A549 (cell line): ENCODE measurements around the gene CDHR2. TPM values are rescaled to one million over a fixed set of nuclear protein-coding genes. Genes with fewer than 3 reads are reported as not detected.

Experiments used
- ATAC-seq, 2 experiments: fragments of 200-7000 bp in 1 of 2; fragments of >200 bp in 1 of 2; cut with Nextera tagmentation in 1 of 2; cut with Tn5 transposase in 1 of 2; 3 replicates each; pipeline versions ENCODE4 v1.8.0 to v1.9.1; 2018 to 2020; ENCODE audit warnings: mild to moderate bottlenecking in 1 of 2, moderate library complexity in 1 of 2
- CTCF ChIA-PET: fragments of 300-600 bp; sonication (Branson Sonifier 250); formaldehyde crosslinking; extraction: SDS; loops from one replicate; lab custom pipeline; 2021; ENCODE audit warnings: antibody characterized with exemption, inconsistent platforms; lab: Yijun Ruan, JAX
- POLR2A ChIA-PET: fragments of 350-600 bp; formaldehyde crosslinking; extraction: SDS; loops from one replicate; lab custom pipeline; 2021; ENCODE audit warnings: antibody characterized with exemption, inconsistent platforms; lab: Yijun Ruan, JAX
- DNase-seq, 2 experiments: peaks; one replicate each; pipeline versions ENCODE4 v3.0.0 to v3.0.0-alpha.2; 2011 to 2016; ENCODE audit warnings: low read depth in 1 of 2, low spot score in 1 of 2
- FAIRE-seq: peaks from 2 replicates; lab custom pipeline; 2011; peaks lifted over from hg19 to GRCh38; lab: Jason Lieb, UNC
- H3K27ac ChIP-seq, 2 experiments: fragments of >200 bp; sonication (Bioruptor Twin); formaldehyde crosslinking; 3 replicates each; pipeline ENCODE4 v1.5.1; 2016 to 2017
- H3K4me1 ChIP-seq: fragments of >200 bp; sonication (Bioruptor Twin); formaldehyde crosslinking; 3 replicates; pipeline ENCODE4 v1.6.1; 2016
- H3K4me2 ChIP-seq: fragments of >200 bp; sonication (Bioruptor Twin); formaldehyde crosslinking; 3 replicates; pipeline ENCODE4 v1.6.1; 2016
- H3K4me3 ChIP-seq: fragments of >200 bp; sonication (Bioruptor Twin); formaldehyde crosslinking; 3 replicates; pipeline ENCODE4 v1.5.1; 2016
- H3K9me3 ChIP-seq: fragments of >200 bp; sonication (Bioruptor Twin); formaldehyde crosslinking; 3 replicates; pipeline ENCODE4 v1.6.1; 2016
- ATOH8 ChIP-seq: fragments of 250-450 bp; sonication (Bioruptor Pico); IDR thresholded peaks from 2 replicates; pipeline ENCODE4 v1.5.0; 2020; ENCODE audit warnings: low read depth, mild to moderate bottlenecking, moderate library complexity
- BCL3 ChIP-seq: fragments of >200 bp; sonication (Bioruptor Twin); formaldehyde crosslinking; IDR thresholded peaks from 3 replicates; pipeline ENCODE4 v1.6.1; 2016
- BHLHE40 ChIP-seq: IDR thresholded peaks from 2 replicates; pipeline ENCODE4 v1.6.1; 2012; ENCODE audit warnings: low read depth, low read length, inconsistent platforms
- CEBPB ChIP-seq, 2 experiments: fragments of >200 bp in 1 of 2; sonication (Bioruptor Twin) in 1 of 2; formaldehyde crosslinking in 1 of 2; IDR thresholded peaks; 2 replicates each; pipeline ENCODE4 v1.6.1; 2012 to 2016
- CHD4 ChIP-seq: fragments of 200-600 bp; sonication (generic); IDR thresholded peaks from 2 replicates; pipeline ENCODE4 v1.6.1; 2016; ENCODE audit warnings: antibody characterized with exemption, mild to moderate bottlenecking, borderline replicate concordance
- CTCF ChIP-seq: fragments of >200 bp; sonication (Bioruptor Twin); formaldehyde crosslinking; IDR thresholded peaks from 3 replicates; pipeline ENCODE4 v1.5.1; 2016
- E2F6 ChIP-seq: IDR thresholded peaks from 2 replicates; pipeline ENCODE4 v1.6.1; 2012; ENCODE audit warnings: low read depth, borderline replicate concordance
- EHF ChIP-seq: fragments of 250-450 bp; sonication (Bioruptor Pico); IDR thresholded peaks from 2 replicates; pipeline ENCODE4 v1.5.0; 2020; ENCODE audit warnings: mild to moderate bottlenecking
- EP300 ChIP-seq, 2 experiments: fragments of >200 bp; sonication (Bioruptor Twin); formaldehyde crosslinking; IDR thresholded peaks; 2 replicates in 1 of 2; 3 replicates in 1 of 2; pipeline ENCODE4 v1.6.1; 2016 to 2017
- HDAC2 ChIP-seq: fragments of 200-600 bp; sonication (generic); IDR thresholded peaks from 2 replicates; pipeline ENCODE4 v1.6.1; 2016
- HMGXB4 ChIP-seq: fragments of 250-450 bp; sonication (Bioruptor Pico); IDR thresholded peaks from 2 replicates; pipeline ENCODE4 v1.5.0; 2021; ENCODE audit warnings: mild to moderate bottlenecking, moderate library complexity, borderline replicate concordance
- HOXB13 ChIP-seq: fragments of 250-450 bp; sonication (Bioruptor Pico); IDR thresholded peaks from 2 replicates; pipeline ENCODE4 v1.5.0; 2020; ENCODE audit warnings: low read depth, mild to moderate bottlenecking, moderate library complexity
- NPAS2 ChIP-seq: fragments of 250-450 bp; sonication (Bioruptor Pico); IDR thresholded peaks from 2 replicates; pipeline ENCODE4 v1.8.0; 2022; ENCODE audit warnings: mild to moderate bottlenecking, moderate library complexity, borderline replicate concordance
- NR3C1 ChIP-seq: fragments of >200 bp; sonication (Bioruptor Twin); formaldehyde crosslinking; IDR thresholded peaks from 3 replicates; pipeline ENCODE4 v1.6.1; 2017
- PHF8 ChIP-seq: fragments of 200-600 bp; sonication (generic); IDR thresholded peaks from 2 replicates; pipeline ENCODE4 v1.6.1; 2016; ENCODE audit warnings: low read depth, mild to moderate bottlenecking, antibody characterized with exemption, moderate library complexity, borderline replicate concordance
- RFX5 ChIP-seq: fragments of 450-650 bp; IDR thresholded peaks from 2 replicates; pipeline ENCODE4 v1.7.1; 2014; ENCODE audit warnings: antibody characterized with exemption, mild to moderate bottlenecking, moderate library complexity
- SMC3 ChIP-seq: fragments of >200 bp; sonication (Bioruptor Twin); formaldehyde crosslinking; IDR thresholded peaks from 3 replicates; pipeline ENCODE4 v1.6.1; 2018; ENCODE audit warnings: inconsistent platforms
- ZSCAN20 ChIP-seq: fragments of 250-450 bp; sonication (Bioruptor Pico); IDR thresholded peaks from 2 replicates; pipeline ENCODE4 v1.8.0; 2022; ENCODE audit warnings: mild to moderate bottlenecking, moderate library complexity
- WGBS: methylation state at CpG from one replicate; pipeline ENCODE4 v1.1.6; 2017; ENCODE audit errors: missing lambda C conversion rate; 5-methylcytosine and 5-hydroxymethylcytosine counted together
- polyA plus RNA-seq, 4 experiments: library from polyadenylated mRNA; depleted of rRNA in 3 of 4; stranded (reverse); fragments of >200 nt; fragmentation: RNase III in 1 of 4; extraction: RNeasy Plus Mini Kit Qiagen cat#74134 plus additional on column Dnase treatment in 1 of 4; gene quantifications; 2 replicates in 3 of 4; 3 replicates in 1 of 4; pipeline ENCODE4 v1.2.3, GENCODE V29; 2011 to 2017

CDHR2 gene
- polyA plus RNA-seq, 2 of the 4 experiments (the other 2 are of a cell fraction) = 0.09 TPM; not detected in 1

- DNase-seq (no peak), ATAC-seq (no peak), FAIRE-seq (no peak)
- POLR2A ChIA-PET = no interaction called here
- Histone ChIP-seq H3K4me2 (no peak overlapping the region), H3K27ac (no peak overlapping the region), H3K9me3 (peaks cover under 1% of the 10 kb centered on the region; the same call in 1 of the 3 replicates), H3K4me1 (no peaks in the 10 kb centered on the region), H3K4me3 (no peak overlapping the region)
- 78% methylated on average over 10 of the region's 10 CpGs for WGBS
- CTCF ChIA-PET = interaction anchor here (0.8 to 1.9 kb wide), 3 partner anchors 9 to 56 kb away, joined by 3 to 19 read pairs (median 5); no protein-coding TSS in a partner anchor
- no peak for TF ChIP-seq PHF8
- no peak for TF ChIP-seq ZSCAN20
- TF ChIP-seq ATOH8 (CRISPR knock-in tag) = no peak
These were observed 14.9 kb downstream of the CDHR2 start for GRCh38 chr5:176564002-176564401.

- ChIA-PET POLR2A (interaction anchor here (1.4 kb wide), 1 partner anchor 81 kb away, joined by 3 read pairs; the partner anchor contains the start of gene TSPAN17), CTCF (interaction anchor here (0.7 to 1.4 kb wide), 6 partner anchors 8 to 149 kb away, joined by 3 to 5 read pairs (median 3); partner anchors contain the start of genes CLTB and FAF2)
- no peaks in the 10 kb centered on the region for H3K4me1 ChIP-seq
- WGBS = 61% methylated on average over 6 of the region's 6 CpGs
- no peak overlapping the region for H3K4me3 ChIP-seq
- no peak for ATAC-seq
- no peak overlapping the region for H3K4me2 ChIP-seq
- no peak for DNase-seq
- TF ChIP-seq EP300 (IDR thresholded peaks at IDR 0.05) (no peak), HMGXB4 (CRISPR knock-in tag) (no peak)
- H3K9me3 ChIP-seq = no peaks in the 10 kb centered on the region
- FAIRE-seq = no peak
- no peak overlapping the region for H3K27ac ChIP-seq
These were observed 16.7 kb downstream of the CDHR2 start for GRCh38 chr5:176565760-176566288.

- DNase-seq = no peak
- CTCF ChIA-PET = interaction anchor here (1.7 kb wide), 1 partner anchor 10 kb away, joined by 10 read pairs; no protein-coding TSS in a partner anchor
- 63% methylated on average over 12 of the region's 18 CpGs for WGBS
- no peak overlapping the region for H3K4me2 ChIP-seq
- no peaks in the 10 kb centered on the region for H3K9me3 ChIP-seq
- FAIRE-seq = no peak
- TF ChIP-seq NR3C1 = no peak
- TF ChIP-seq BHLHE40 = no peak
- no peak for TF ChIP-seq CHD4
- no peak for TF ChIP-seq E2F6
- no peak for TF ChIP-seq HOXB13 (CRISPR knock-in tag)
- TF ChIP-seq SMC3 = no peak
- TF ChIP-seq BCL3 = no peak
- TF ChIP-seq HDAC2 = no peak
- TF ChIP-seq NPAS2 (CRISPR knock-in tag) = no peak
- no peak for TF ChIP-seq EHF (CRISPR knock-in tag)
- no peak for TF ChIP-seq CEBPB (IDR thresholded peaks at IDR 0.05)
- TF ChIP-seq CTCF = no peak
- no peak for TF ChIP-seq RFX5
- TF ChIP-seq ZSCAN20 = no peak
- H3K4me1 ChIP-seq = no peaks in the 10 kb centered on the region
- no peak overlapping the region for H3K4me3 ChIP-seq
- POLR2A ChIA-PET = no interaction called here
- H3K27ac ChIP-seq = no peak overlapping the region
- no peak for ATAC-seq
These were observed 19.5 kb downstream of the CDHR2 start for GRCh38 chr5:176568657-176569056.
